Fibroblast of peridontal ligament (primary cell): Measurements from ENCODE around the gene CCL17.

Experiments used
- DNase-seq: peaks from one replicate; pipeline ENCODE4 v3.0.0-alpha.2; 2010; ENCODE audit errors: extremely low read depth

Gene CCL17

GRCh38 chr16:57377080-57377841 is 27.3 kb upstream of the CCL17 start:
- peak; percentile 23 for DNase-seq

GRCh38 chr16:57379579-57379978 is 25.0 kb upstream of the CCL17 start:
- DNase-seq = no peak

DNA sequence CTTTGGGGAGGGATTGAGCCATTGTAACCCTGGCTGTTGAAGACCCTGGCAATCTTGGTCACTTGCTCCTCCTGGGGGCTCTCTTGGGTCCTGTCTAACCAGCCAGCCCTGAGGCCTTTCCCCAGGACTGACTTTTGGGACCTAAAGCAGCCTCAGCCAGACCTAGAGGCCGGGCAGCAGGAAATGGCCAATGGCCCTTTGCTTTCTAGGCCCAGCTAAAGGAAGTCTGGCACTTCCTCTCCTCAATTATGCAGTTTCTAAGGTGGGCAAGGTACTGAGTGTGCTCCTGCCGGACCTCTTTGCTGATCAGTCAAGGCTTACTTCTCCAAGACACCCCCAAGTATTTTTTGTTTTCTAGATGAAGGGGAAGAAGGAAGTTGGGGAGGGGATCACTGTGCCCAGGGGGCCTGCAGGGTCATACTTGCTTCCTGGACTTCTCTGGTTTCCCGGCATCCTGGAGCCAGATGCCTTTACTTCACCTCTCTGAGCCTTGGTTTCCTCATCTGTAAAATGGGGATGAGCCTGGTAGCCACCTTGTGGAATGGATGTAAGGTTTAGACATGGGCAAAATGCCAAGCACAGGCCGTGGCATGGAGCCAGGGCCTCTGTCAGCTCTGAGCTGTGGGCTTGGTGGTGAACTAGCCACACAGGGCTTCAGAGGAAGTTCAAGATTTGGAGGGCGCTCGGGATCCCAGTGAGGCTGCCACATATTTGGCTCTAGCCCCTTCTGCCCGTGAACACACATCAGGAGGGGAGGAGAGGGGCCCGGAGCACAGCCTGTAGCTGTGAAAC is 23.7 kb upstream of the CCL17 start:
- no peak for DNase-seq

DNA sequence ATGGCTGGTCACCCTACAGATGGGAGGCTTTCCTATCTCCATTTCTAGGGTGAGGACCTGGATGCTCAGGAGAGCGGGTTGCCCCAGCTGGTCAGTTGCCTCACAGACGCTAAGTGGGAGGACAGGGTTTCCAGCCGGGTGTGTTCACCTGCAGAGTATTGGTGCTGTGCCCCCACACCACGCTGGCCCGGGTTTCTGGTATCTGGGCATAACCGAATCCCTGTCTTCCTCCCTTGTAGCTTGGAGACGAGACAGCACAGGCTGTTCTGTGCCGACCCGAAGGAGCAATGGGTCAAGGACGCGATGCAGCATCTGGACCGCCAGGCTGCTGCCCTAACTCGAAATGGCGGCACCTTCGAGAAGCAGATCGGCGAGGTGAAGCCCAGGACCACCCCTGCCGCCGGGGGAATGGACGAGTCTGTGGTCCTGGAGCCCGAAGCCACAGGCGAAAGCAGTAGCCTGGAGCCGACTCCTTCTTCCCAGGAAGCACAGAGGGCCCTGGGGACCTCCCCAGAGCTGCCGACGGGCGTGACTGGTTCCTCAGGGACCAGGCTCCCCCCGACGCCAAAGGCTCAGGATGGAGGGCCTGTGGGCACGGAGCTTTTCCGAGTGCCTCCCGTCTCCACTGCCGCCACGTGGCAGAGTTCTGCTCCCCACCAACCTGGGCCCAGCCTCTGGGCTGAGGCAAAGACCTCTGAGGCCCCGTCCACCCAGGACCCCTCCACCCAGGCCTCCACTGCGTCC is 22.6 kb upstream of the CCL17 start:
- DNase-seq = no peak

DNA sequence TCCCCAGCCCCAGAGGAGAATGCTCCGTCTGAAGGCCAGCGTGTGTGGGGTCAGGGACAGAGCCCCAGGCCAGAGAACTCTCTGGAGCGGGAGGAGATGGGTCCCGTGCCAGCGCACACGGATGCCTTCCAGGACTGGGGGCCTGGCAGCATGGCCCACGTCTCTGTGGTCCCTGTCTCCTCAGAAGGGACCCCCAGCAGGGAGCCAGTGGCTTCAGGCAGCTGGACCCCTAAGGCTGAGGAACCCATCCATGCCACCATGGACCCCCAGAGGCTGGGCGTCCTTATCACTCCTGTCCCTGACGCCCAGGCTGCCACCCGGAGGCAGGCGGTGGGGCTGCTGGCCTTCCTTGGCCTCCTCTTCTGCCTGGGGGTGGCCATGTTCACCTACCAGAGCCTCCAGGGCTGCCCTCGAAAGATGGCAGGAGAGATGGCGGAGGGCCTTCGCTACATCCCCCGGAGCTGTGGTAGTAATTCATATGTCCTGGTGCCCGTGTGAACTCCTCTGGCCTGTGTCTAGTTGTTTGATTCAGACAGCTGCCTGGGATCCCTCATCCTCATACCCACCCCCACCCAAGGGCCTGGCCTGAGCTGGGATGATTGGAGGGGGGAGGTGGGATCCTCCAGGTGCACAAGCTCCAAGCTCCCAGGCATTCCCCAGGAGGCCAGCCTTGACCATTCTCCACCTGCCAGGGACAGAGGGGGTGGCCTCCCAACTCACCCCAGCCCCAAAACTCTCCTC is 21.9 kb upstream of the CCL17 start:
- no peak for DNase-seq

GRCh38 chr16:57383276-57384247 is 21.0 kb upstream of the CCL17 start:
- DNase-seq = peak; percentile 13

DNA sequence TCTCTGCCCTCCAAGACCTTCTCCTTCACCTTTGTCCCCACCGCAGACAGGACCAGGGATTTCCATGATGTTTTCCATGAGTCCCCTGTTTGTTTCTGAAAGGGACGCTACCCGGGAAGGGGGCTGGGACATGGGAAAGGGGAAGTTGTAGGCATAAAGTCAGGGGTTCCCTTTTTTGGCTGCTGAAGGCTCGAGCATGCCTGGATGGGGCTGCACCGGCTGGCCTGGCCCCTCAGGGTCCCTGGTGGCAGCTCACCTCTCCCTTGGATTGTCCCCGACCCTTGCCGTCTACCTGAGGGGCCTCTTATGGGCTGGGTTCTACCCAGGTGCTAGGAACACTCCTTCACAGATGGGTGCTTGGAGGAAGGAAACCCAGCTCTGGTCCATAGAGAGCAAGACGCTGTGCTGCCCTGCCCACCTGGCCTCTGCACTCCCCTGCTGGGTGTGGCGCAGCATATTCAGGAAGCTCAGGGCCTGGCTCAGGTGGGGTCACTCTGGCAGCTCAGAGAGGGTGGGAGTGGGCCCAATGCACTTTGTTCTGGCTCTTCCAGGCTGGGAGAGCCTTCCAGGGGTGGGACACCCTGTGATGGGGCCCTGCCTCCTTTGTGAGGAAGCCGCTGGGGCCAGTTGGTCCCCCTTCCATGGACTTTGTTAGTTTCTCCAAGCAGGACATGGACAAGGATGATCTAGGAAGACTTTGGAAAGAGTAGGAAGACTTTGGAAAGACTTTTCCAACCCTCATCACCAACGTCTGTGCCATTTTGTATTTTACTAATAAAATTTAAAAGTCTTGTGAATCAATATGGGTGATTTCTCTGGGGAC is 20.1 kb upstream of the CCL17 start:
- no peak for DNase-seq

DNA sequence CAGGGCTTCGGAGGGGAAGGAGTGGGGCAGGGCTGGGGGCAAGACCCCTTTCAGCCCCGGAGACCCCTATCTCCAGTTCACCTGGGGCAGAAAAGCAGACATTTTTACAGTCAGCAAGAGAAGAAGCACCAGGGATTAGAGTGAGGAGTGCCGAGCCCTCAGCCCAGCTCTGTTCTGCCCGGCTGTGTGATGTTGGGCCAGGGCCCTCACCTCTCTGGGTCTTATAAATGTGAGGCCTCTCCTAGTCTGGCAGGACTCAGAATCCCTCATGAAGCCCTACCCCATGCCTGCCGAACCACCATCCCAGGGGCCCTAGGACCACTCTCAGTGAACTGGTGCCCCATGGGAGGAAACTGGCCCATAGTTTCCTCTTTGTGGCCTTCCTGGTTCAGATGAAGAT is 19.5 kb upstream of the CCL17 start:
- DNase-seq = no peak

GRCh38 chr16:57386381-57386951 is 18.1 kb upstream of the CCL17 start:
- DNase-seq = peak; percentile 85

DNA sequence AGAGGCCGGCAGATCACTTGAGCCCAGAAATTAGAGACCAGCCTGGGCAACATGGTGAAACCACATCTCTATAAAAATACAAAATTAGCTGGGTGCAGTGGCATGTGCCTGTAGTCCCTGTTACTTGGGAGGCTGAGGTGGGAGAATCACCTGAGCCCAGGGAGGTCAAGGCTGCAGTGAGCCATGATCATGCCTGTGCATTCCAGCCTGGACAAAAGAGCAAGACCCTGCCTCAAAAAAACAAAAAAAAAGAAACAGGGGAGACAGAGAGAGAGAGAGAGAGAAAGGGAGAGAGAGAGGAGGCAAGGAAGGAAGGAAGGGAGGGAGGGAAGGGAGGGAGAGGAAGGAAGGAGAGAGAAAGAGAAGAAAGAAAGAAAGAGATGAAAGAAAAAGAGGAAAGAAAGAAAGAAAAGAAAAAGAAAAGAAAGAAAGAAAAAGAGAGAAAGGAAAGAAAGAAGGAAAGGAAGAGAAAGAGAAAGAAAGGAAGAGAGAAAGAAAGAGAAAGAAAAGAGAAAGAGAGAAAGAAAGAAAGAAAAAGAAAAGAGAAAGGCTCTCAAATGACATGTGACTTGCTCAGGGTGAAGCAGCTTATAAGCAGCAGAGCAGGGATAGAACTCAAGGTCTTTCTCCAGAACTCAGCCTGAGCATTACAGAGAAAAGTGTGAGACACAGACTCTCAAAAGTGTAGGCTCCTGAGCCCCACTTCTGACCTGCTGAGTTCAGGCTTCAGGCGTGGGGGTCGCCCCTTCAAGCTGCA is 16.8 kb upstream of the CCL17 start:
- DNase-seq = no peak

GRCh38 chr16:57388359-57389086 is 16.0 kb upstream of the CCL17 start:
- DNase-seq = no peak

DNA sequence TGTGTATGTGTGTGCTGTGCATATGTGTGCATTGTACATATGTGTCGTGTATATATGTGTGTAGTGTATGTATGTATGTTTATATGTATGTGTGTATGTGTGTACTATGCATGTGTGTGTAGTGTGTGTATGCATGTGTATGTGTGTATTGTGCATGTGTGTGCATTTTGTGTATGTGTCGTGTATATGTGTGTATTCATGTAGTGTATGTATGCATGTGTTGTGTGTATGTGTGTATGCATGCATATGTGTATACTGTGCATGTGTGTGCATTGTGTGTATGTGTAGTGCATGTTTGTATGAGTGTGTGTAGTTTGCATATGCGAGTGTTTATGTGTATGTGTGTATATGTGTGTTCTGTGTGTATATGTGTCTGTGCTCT is 15.5 kb upstream of the CCL17 start:
- DNase-seq = no peak

- no peak for DNase-seq
These were observed 13.8 kb upstream of the CCL17 start for GRCh38 chr16:57390636-57391295.

GRCh38 chr16:57391300-57391699 is 13.3 kb upstream of the CCL17 start:
- DNase-seq = no peak

- no peak for DNase-seq
These were observed 12.9 kb upstream of the CCL17 start for GRCh38 chr16:57391708-57392107.

GRCh38 chr16:57392694-57393093 is 11.9 kb upstream of the CCL17 start:
- DNase-seq = no peak

DNA sequence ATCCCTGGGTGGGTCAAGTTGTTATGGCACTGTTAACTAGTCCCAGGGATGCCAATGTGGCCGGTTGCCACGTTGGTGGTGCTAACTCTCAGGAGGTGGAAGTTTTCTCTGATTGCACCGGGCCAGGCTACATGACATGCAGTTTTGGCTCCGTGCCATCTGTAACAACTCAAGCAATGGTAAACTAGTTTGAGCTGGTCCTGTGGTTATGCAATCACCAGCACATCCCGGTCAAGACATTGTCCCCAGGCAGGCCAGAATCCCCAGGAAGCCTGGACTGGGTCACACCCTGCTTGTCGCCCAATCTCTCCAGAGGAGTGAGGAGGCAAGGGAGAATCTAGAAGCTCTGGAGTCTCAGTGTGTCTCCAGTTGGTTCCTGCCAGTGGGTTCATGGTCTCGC is 10.1 kb upstream of the CCL17 start:
- no peak for DNase-seq
